ENCODE results near the gene GNA15.

GNA15 gene

DNA sequence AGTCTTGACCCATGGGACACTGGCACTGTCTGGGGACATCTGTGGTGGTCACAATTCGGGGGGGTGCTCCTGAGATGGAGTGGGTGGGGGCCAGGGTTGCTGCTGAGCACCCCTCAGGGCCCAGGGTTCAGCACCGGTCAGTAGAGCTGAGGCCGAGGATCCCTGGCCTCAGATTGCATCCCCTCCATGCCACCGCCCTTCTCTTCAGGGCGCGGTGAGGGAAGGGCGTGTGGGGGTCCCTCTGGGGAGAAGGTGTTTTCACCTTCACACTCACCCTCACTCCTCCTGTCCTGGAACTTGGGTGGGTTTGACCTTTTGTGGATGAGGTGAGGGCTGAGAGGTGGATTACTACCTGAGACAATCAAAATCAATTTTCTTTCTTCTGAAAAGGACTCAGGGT lies 28.2 kb upstream of the GNA15 start:
- no peak for DNase-seq

DNA sequence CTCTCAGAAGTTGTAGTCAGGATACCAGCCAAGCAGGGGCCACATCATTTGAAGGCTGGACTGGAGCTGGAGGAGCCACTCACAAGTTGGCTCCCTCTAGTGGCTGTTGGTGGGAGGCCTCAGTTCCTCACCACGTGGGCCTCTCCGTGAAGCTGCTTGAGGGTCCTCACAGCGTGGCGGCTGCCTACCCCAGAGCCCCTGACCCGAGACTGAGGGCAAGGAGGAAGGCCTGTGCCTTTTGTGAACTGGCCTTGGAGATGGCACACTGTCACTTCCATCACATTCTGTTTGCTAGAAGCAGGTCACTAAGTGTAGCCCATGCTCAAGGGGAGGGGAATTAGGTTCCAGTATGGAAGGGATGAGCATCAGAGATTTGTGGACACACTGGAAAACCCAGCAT lies 27.1 kb upstream of the GNA15 start:
- peak; percentile 74 for DNase-seq

DNA sequence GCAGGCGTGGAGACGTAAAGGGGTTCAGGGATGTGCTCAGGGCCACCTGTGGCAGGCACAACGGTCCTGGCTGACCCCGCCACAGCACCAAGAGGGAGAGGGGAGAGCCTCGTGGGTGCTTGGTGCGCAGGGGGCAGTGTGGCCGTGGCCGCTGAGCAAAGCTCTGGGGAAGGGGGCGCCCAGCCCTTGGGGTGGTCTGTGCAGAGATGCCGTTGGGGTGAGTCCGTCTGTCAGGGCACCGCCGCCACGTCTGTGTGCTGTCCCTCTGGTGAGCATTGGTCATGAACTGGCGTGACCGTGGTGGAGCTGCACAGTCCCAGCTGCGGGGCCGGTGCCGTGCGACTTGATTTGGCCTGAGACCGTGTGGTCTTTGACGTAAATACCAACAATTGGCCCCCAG lies 26.3 kb upstream of the GNA15 start:
- no peak for DNase-seq

DNA sequence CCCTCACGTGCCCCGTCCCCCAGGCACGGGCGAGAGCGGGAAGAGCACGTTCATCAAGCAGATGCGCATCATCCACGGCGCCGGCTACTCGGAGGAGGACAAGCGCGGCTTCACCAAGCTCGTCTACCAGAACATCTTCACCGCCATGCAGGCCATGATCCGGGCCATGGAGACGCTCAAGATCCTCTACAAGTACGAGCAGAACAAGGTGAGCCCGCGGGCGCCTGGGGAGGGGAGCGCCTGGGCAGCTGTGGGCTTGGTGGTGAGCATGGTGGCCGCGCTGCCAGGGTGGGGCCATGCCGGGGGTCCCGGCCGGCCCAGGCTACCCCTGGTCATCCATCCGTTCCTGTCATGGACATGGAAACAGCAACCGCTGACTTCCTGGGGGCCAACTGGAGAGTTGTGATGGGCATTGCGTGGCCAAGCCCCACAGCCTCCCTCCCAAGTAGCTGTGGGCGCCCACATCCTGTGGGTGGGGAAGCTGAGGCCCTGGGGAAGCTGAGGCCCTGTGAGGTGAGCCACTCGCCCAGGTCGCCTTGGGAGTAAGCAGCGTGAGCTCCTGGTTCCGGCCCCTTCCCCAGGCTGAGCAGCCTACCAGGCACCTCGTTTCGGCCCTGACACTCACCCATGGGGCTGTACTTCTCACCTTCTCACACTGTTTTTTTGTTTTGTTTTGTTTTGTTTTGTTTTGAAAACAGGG lies 25.6 kb upstream of the GNA15 start:
- DNase-seq: no peak

DNA sequence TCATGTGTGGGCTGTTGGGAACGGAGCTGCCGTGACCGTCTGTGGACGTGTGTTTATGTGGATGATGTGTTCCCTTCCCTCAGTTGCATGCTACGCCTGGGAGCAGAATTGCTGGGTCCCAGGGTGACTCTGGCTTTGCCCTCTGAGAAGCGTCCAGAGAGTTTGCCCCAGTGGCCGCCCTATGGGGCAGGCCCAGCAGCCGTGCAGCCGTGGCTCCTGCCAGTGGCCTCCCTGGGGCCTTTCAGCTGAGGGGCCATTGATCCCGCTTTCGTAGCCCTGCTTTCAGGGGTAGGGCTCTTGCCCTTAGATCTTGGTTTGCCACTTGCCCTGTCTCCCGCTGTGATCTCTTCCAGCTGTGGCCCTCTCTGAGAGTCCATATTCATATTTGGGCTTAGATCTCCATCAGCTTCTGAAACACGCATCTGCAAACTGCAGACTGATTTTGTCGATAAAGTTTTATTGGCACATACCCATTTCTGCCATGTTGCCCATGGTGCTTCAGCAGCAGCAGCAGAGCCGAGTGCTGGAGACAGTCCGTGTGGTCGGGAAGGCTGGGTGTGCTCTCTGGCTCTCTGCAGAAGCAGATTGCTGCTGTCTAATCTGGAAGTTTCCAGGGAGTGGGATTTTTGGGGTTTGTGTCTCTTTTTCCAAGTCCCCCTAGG lies 24.1 kb upstream of the GNA15 start:
- no peak for DNase-seq

GRCh38 chr19:3112375-3113099 lies 23.3 kb upstream of the GNA15 start:
- no peak for DNase-seq

GRCh38 chr19:3113100-3114017 lies 22.5 kb upstream of the GNA15 start:
- DNase-seq: no peak

DNA sequence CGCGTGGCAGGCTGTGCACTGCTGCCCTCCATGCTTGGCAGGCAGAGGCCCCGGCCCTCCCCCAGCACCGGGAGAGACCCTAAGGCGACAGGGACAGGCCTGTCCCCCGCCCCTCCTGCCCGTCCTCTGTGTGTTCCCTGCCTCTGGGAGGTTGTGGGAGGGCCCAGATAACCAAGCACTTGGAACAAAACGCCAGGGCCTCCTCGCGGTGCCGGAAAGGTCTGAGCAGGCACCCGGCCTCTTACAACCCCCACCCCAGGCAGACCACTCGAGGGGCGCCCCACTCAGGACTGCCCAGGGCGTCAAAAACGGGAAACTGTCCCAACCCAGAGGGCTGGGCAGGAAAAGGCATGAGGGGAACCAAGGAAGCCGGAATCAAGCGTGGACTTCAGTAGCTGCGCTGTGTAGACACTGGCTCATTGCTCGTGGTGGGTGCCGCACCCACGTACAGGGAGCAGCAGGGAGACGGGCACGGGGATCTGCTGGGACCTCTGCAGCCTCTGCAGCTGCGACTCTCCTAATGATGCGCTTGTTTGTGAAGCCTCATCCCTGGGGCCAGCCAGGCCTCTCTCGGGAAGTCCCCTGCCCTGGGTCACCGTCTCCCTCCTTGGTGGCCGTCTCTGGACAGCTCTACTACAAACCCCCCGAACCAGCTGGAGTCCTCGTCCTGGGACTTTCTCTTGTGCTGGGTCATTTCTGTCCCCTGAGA lies 21.7 kb upstream of the GNA15 start:
- DNase-seq: no peak

- no peak for DNase-seq
These were observed 21.0 kb upstream of the GNA15 start for GRCh38 chr19:3114811-3115210.

GRCh38 chr19:3115411-3115810 lies 20.4 kb upstream of the GNA15 start:
- no peak for DNase-seq

DNA sequence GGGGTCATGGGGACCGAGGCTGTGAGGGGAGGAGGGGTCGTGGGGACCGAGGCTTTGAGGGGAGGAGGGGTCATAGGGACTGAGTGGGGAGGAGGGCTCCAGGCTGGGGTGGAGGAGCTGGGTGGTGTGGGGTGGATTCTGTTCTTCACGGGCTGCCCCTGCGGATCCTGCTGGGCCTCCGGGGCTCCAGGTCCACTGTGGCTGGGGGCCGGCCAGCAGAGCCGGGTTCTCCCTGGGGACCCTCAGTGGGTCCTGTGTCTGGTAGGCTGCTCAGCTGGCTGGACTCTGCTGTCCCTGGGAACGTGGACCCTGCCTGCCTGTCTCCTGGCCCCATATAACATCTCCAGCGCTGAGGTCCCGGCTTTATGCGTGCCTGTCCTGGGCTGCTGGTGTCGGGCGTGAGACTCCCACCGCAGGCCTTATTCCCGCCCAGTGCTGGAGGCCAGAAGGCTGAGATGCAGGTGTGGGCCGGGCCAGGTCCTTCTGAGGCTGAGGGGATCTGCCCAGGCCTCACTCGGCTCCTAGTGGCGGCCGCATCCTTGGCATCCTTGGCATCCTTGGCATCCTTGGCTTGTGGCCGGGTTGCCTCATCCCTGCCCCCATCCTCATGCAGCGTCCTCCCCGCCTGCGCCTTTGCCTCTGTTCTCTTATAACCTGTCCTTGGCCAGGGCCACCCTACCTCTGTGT lies 19.8 kb upstream of the GNA15 start:
- DNase-seq: no peak

- no peak for DNase-seq
These were observed 19.2 kb upstream of the GNA15 start for GRCh38 chr19:3116621-3117020.

DNA sequence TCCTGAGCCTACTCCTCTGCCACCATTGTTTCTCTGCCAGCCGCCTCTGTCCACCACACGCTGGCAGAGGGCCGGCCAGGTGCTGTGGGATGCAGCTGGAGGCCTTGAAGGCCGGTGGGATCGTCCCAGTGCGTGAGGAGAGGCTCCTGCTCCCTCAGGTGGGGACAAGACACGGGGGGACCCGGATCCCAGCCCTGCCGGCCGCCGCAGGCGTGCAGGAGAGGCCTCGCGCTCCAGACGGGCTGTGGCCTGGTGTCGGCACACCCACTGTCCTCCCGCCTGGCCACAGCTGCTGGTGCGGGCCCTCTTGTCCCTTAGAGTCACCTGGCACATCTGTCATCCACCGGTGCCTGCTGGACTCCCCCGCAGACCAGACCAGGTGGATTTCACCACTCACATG lies 18.1 kb upstream of the GNA15 start:
- DNase-seq: no peak

GRCh38 chr19:3118232-3119070 lies 17.4 kb upstream of the GNA15 start:
- DNase-seq: no peak

GRCh38 chr19:3119071-3119595 lies 16.7 kb upstream of the GNA15 start:
- no peak for DNase-seq

GRCh38 chr19:3119693-3120380 lies 16.0 kb upstream of the GNA15 start:
- no peak for DNase-seq

DNA sequence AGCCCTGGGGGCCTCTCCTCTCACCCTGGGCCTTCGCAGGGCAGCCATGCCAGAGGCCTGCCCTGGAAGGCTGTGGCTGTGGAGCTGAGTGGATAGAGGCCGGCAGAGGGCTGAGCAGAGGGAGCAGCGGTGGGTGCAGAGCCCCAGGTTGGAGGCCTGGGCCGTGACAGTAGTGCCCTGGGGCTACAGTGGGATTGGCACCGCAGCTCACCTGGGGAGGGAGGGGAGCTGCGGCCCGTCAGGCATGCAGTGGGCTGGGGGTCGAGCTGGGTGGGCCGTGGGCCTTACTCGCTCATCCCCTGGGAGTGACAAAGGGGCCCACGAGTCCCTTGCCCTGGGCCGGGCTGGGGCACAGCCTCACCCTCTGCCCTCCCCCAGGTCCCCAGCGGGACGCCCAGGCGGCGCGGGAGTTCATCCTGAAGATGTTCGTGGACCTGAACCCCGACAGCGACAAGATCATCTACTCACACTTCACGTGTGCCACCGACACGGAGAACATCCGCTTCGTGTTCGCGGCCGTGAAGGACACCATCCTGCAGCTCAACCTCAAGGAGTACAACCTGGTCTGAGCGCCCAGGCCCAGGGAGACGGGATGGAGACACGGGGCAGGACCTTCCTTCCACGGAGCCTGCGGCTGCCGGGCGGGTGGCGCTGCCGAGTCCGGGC lies 15.1 kb upstream of the GNA15 start:
- no peak for DNase-seq

DNA sequence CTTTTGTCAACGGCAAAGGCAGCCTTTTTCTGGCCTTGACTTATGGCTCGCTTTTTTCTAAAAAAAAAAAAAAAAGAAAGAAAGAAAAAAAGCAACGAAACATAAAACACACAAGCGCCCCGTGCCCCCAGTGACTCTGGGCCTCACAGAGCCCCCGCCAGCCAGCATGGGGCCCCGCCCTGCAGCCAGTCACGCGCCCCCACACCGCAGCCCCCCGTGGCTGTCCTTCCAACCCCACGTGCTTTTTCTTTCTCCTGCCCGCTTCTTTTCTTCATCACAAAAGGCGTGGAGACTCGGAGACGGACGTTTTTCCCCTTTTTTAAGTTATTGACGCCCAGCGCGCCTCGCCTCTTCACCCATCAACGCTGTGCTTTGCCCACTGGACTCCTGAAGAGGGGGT lies 14.4 kb upstream of the GNA15 start:
- DNase-seq: no peak

DNA sequence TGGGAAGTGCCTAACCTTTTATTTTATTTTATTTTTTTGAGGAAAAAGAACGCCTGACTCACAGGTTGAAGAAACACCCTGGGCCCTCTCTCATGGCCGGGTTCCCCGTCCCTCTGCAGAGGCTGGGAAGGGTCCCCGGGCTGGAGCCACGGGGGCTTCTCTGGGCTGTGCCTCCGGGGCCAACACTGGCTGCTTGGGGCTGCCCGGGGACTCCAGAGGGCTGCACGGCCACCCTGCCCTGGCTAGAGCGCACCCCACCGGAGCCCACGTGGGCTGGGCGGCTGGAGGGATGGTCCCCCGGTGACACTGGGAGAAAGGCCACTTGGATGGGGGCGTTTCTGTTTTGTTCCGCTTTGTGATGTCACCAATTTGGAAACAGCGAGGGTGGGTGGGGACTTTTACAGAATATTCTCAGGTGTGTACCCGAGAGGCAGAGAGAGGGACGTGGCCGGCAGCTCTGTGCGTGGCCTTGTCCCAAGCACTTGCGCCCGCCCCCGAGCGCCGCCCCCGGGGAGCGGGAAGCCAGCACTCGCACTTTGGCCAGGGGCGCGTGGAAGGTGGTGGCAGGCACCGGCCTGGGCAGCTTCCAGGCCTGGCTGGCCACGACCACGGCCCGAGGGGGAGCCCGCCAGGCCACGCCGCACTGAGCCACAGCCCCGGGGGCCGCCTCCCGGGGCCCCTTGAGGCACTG lies 13.9 kb upstream of the GNA15 start:
- DNase-seq: no peak
